HG03108 (cell line): ENCODE results near the gene MMS19.
A peak's percentile ranks its signal among the peaks of the same experiment; 100 is the strongest.
"Not testable (repeated sequence)": the region's sequence is repeated elsewhere in the genome, so short reads cannot be mapped to it uniquely, and the experiment has no call there.

ENCODE experiments used
- ATAC-seq: cut with Tn5 transposase; IDR thresholded peaks from one replicate; pipeline ENCODE4 v1.9.1; 2021; ENCODE audit warnings: moderate library complexity; ENCODE audit not compliant: unreplicated experiment

The MMS19 gene

GRCh38 chr10:97498076-97498840 lies at the start of gene MMS19:
Gene MMS19, minus strand, starts transcription at chr10:97498422. Its CDS starts 38 bp downstream, at chr10:97498384.
- peak; percentile 88 for ATAC-seq

- ATAC-seq = no peak
Observed at GRCh38 chr10:97547962-97548361, 49.7 kb upstream of the MMS19 start.

GRCh38 chr10:97547271-97547600 lies 49.0 kb upstream of the MMS19 start:
- no peak for ATAC-seq

- ATAC-seq = no peak
Observed at GRCh38 chr10:97546456-97547270, 48.4 kb upstream of the MMS19 start.

GRCh38 chr10:97543025-97543546 lies 44.9 kb upstream of the MMS19 start:
- ATAC-seq = no peak

GRCh38 chr10:97542169-97543024 lies 44.2 kb upstream of the MMS19 start:
- no peak for ATAC-seq

GRCh38 chr10:97540669-97541500 lies 42.7 kb upstream of the MMS19 start:
- no peak for ATAC-seq

GRCh38 chr10:97539523-97540200 lies 41.4 kb upstream of the MMS19 start:
- ATAC-seq = no peak

GRCh38 chr10:97538839-97539238 lies 40.6 kb upstream of the MMS19 start:
- no peak for ATAC-seq

- no peak for ATAC-seq
Observed at GRCh38 chr10:97538411-97538810, 40.2 kb upstream of the MMS19 start.

GRCh38 chr10:97537186-97537869 lies 39.1 kb upstream of the MMS19 start:
- ATAC-seq = no peak

GRCh38 chr10:97534746-97535367 lies 36.6 kb upstream of the MMS19 start:
- no peak for ATAC-seq

- no peak for ATAC-seq
Observed at GRCh38 chr10:97533888-97534287, 35.7 kb upstream of the MMS19 start.

GRCh38 chr10:97532935-97533671 lies 34.9 kb upstream of the MMS19 start:
- ATAC-seq = no peak

- ATAC-seq = no peak
Observed at GRCh38 chr10:97531401-97531986, 33.3 kb upstream of the MMS19 start.

- no peak for ATAC-seq
Observed at GRCh38 chr10:97529685-97530465, 31.7 kb upstream of the MMS19 start.

- ATAC-seq = not testable (repeated sequence)
Observed at GRCh38 chr10:97528876-97529275, 30.7 kb upstream of the MMS19 start.
